Spleen (tissue), 11 donors: ENCODE results near the gene ZNF593. TPM values are rescaled to one million over a fixed set of nuclear protein-coding genes. Genes with fewer than 3 reads are reported as not detected.

ENCODE experiments used
- DNase-seq: peaks from one replicate; pipeline ENCODE4 v3.0.0-alpha.2; 2020
- H3K27ac ChIP-seq, 8 donors: fragments of 200-600 bp; sonication (generic) in 7 of 8; 1 replicate in 4 of 8; 2 replicates in 4 of 8; pipeline versions ENCODE4 v1.5.0 to v1.8.0; 2016 to 2021; ENCODE audit warnings: inconsistent platforms in 4 of 8, mild to moderate bottlenecking in 4 of 8, moderate library complexity in 1 of 8
- H3K27me3 ChIP-seq, 7 donors: fragments of 200-600 bp; sonication (generic) in 6 of 7; replicated peaks in 1 of 7; 1 replicate in 4 of 7; 2 replicates in 3 of 7; pipeline versions ENCODE4 v1.5.0 to v1.8.0; 2016 to 2021; ENCODE audit warnings: inconsistent platforms in 3 of 7, mild to moderate bottlenecking in 1 of 7
- H3K36me3 ChIP-seq, 6 donors: fragments of 200-600 bp; sonication (generic) in 5 of 6; 1 replicate in 4 of 6; 2 replicates in 2 of 6; pipeline versions ENCODE4 v1.5.0 to v1.8.0; 2016 to 2021; ENCODE audit warnings: inconsistent platforms in 2 of 6
- H3K4me1 ChIP-seq, 6 donors: fragments of 200-600 bp; sonication (generic) in 5 of 6; 1 replicate in 3 of 6; 2 replicates in 3 of 6; pipeline versions ENCODE4 v1.5.0 to v1.8.0; 2016 to 2021; ENCODE audit warnings: inconsistent platforms in 3 of 6
- H3K4me3 ChIP-seq, 8 donors: fragments of 200-600 bp; sonication (generic) in 7 of 8; 1 replicate in 4 of 8; 2 replicates in 4 of 8; pipeline versions ENCODE4 v1.5.0 to v1.8.0; 2016 to 2021; ENCODE audit warnings: inconsistent platforms in 4 of 8, mild to moderate bottlenecking in 4 of 8, moderate library complexity in 2 of 8
- H3K9me3 ChIP-seq, 8 donors: fragments of 200-600 bp; sonication (generic) in 7 of 8; 1 replicate in 4 of 8; 2 replicates in 4 of 8; pipeline versions ENCODE4 v1.5.0 to v1.8.0; 2016 to 2021; ENCODE audit warnings: inconsistent platforms in 4 of 8
- CTCF ChIP-seq, 11 experiments: fragments of 200-600 bp in 7 of 11; fragments of 450-650 bp in 4 of 11; sonication (generic) in 4 of 11; IDR thresholded peaks in 8 of 11; conservative IDR thresholded peaks in 3 of 11; 1 replicate in 7 of 11; 2 replicates in 4 of 11; pipeline versions ENCODE4 v1.4.0 to v1.8.0; 2016 to 2021; ENCODE audit warnings: antibody characterized with exemption in 11 of 11, inconsistent platforms in 4 of 11, mild to moderate bottlenecking in 1 of 11
- POLR2A ChIP-seq, 3 donors: fragments of 450-650 bp; IDR thresholded peaks; one replicate each; pipeline ENCODE4 v1.5.1; 2017; ENCODE audit warnings: antibody characterized with exemption in 3 of 3, mild to moderate bottlenecking in 1 of 3
- POLR2AphosphoS5 ChIP-seq, 3 donors: sonication (generic); formaldehyde crosslinking; IDR thresholded peaks; one replicate each; pipeline ENCODE4 v1.5.1; 2017; ENCODE audit warnings: antibody characterized with exemption in 3 of 3
- WGBS, 5 donors: extraction: QIAGEN DNeasy Blood & Tissue Kit in 3 of 5; methylation state at CpG; one replicate each; pipeline versions ENCODE4 v1.1.5 to v1.1.7; 2013 to 2018; 5-methylcytosine and 5-hydroxymethylcytosine counted together
- intact Hi-C: fragments of 100-400 bp; cut with DNase I; formaldehyde crosslinking; loops from one replicate; pipeline ENCODE4 v1.15.0; 2023; ENCODE audit warnings: low total_unique reads
- polyA plus RNA-seq, 3 donors: library from polyadenylated mRNA; stranded (reverse); fragments of 200-250 nt; gene quantifications; one replicate each; pipeline ENCODE4 v1.2.1, GENCODE V29; 2013
- total RNA-seq, 7 donors: library from RNA; depleted of rRNA in 3 of 7; stranded (reverse); fragments of >200 nt in 3 of 7; fragmentation: NEBNext Ultra II Directional in 4 of 7; extraction: Animal tissue kit (Norgen Biotek cat#: 25700) in 4 of 7; gene quantifications; one replicate each; pipeline versions ENCODE4 v1.1.0 to v1.2.1, GENCODE V29; 2016 to 2021
- donor health status: healthy with polysubstance abuse.
- donor health status: DM: no; HTN: no; CAD: no; lungs with moderate emphysema.
- donor health status: DM: no; HTN: no; CAD: no.
- donor health status: Bipolar disorder and iron deficiency.
- donor health status: healthy.
- donor health status: DM: no; HTN: no; CAD: no.
- donor health status: DM: yes; HTN: yes; CAD: no.

Gene ZNF593
- total and polyA plus RNA-seq, 10 donors, result 13.5 to 104 (median 25.2) TPM

- TF ChIP-seq CTCF (IDR thresholded peaks at IDR 0.05 in 8 of 11, conservative IDR thresholded peaks at IDR 0.05 in 3 of 11) (peak in 7 of 11 experiments; percentile 59 to 85 (median 79)), POLR2A (IDR thresholded peaks at IDR 0.05) (no peak), POLR2AphosphoS5 (IDR thresholded peaks at IDR 0.05) (peak in 1 of 3 donors; percentile 13)
- no peaks in the 10 kb centered on the region for H3K9me3 ChIP-seq
- intact Hi-C loops, result no loop called here
- H3K27me3 ChIP-seq, result peaks cover 0 to 58% (median 23%) of the 10 kb centered on the region in 7 donors
- H3K4me3 ChIP-seq, result peak overlapping the region; percentile 2 to 68 (median 36)
- peak; percentile 83 for DNase-seq
- 11 to 28% (median 12%) methylated on average over 36 to 72 of the region's 72 CpGs for WGBS, 5 donors
- H3K27ac ChIP-seq, result peak overlapping the region in 2 of 8 donors; percentile 15 to 31
- H3K4me1 ChIP-seq, result peaks cover 10 to 53% (median 39%) of the 10 kb centered on the region in 6 donors
- H3K36me3 ChIP-seq, result no peaks in the 10 kb centered on the region
Measured at GRCh38 chr1:26164036-26164860, 5.5 kb upstream of the ZNF593 start.

- no peaks in the 10 kb centered on the region for H3K9me3 ChIP-seq
- 63 to 75% (median 67%) methylated on average over 19 of the region's 19 CpGs for WGBS, 5 donors
- no peaks in the 10 kb centered on the region for H3K36me3 ChIP-seq
- H3K4me3 ChIP-seq, result peak overlapping the region in 1 of 8 donors; percentile 68
- no peak overlapping the region for H3K27ac ChIP-seq
- H3K4me1 ChIP-seq, result peaks cover 12 to 57% (median 41%) of the 10 kb centered on the region in 6 donors
- no peak for TF ChIP-seq POLR2AphosphoS5 (IDR thresholded peaks at IDR 0.05)
- no peak for TF ChIP-seq POLR2A (IDR thresholded peaks at IDR 0.05)
- TF ChIP-seq CTCF (IDR thresholded peaks at IDR 0.05 in 8 of 11, conservative IDR thresholded peaks at IDR 0.05 in 3 of 11), result no peak
- H3K27me3 ChIP-seq, result peaks cover 0 to 49% (median 23%) of the 10 kb centered on the region in 7 donors
- no peak for DNase-seq
- intact Hi-C loops, result no loop called here
Measured at GRCh38 chr1:26164861-26165842, 4.6 kb upstream of the ZNF593 start.

GRCh38 chr1:26166719-26167281 is 2.9 kb upstream of the ZNF593 start:
- DNase-seq, result no peak
- WGBS, 5 donors, result 67 to 81% (median 79%) methylated on average over 4 of the region's 4 CpGs
- Histone ChIP-seq H3K27me3 (peaks cover 0 to 33% (median 13%) of the 10 kb centered on the region in 7 donors), H3K27ac (no peak overlapping the region), H3K4me3 (no peak overlapping the region), H3K4me1 (peaks cover 12 to 57% (median 44%) of the 10 kb centered on the region in 6 donors), H3K36me3 (peaks cover 0 to 9% (median 0%) of the 10 kb centered on the region in 6 donors), H3K9me3 (no peaks in the 10 kb centered on the region)
- TF ChIP-seq POLR2AphosphoS5 (IDR thresholded peaks at IDR 0.05), result no peak
- intact Hi-C loops, result no loop called here
